Right lobe of liver (tissue), 4 donors: ENCODE data around the gene FGD4.

ENCODE experiments used
- POLR2A ChIP-seq: fragments of 450-650 bp; IDR thresholded peaks from one replicate; pipeline ENCODE4 v1.6.1; 2017; ENCODE audit warnings: antibody characterized with exemption, mild to moderate bottlenecking
- TF ChIP-seq, protein P1 (sequence below), 4 donors: fragments of 200-600 bp in 3 of 4; fragments of 450-650 bp in 1 of 4; IDR thresholded peaks; one replicate each; pipeline versions ENCODE4 v1.5.1 to v1.8.0; 2016 to 2022; ENCODE audit warnings: antibody characterized with exemption in 4 of 4, mild to moderate bottlenecking in 2 of 4
- donor health status: DM: no; HTN: no; CAD: no.
- donor health status: DM: no; HTN: no; CAD: no.
- donor health status: DM: no; HTN: yes; CAD: no.

DNA sequence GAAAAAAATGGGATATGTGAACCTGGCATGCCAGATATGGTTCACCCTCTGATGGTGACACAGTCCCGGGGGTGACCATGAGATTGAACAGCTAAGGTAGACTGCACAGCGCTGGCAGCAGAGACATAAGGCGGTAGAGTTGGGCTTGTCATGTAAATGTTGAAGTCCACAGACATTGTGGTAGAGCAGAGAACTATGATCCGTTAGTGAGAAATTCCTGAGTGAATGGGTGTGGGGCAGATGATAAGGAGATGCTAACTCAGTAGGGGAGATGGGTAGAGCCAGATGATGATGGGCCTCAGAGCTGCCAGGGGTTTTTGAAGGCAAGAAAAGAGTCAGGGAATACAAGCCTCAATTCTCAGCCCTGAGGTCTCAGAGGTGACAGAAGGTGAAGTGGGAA is 228.6 kb downstream of the FGD4 start:
- TF ChIP-seq POLR2A: no peak
- TF ChIP-seq, protein P1, sequence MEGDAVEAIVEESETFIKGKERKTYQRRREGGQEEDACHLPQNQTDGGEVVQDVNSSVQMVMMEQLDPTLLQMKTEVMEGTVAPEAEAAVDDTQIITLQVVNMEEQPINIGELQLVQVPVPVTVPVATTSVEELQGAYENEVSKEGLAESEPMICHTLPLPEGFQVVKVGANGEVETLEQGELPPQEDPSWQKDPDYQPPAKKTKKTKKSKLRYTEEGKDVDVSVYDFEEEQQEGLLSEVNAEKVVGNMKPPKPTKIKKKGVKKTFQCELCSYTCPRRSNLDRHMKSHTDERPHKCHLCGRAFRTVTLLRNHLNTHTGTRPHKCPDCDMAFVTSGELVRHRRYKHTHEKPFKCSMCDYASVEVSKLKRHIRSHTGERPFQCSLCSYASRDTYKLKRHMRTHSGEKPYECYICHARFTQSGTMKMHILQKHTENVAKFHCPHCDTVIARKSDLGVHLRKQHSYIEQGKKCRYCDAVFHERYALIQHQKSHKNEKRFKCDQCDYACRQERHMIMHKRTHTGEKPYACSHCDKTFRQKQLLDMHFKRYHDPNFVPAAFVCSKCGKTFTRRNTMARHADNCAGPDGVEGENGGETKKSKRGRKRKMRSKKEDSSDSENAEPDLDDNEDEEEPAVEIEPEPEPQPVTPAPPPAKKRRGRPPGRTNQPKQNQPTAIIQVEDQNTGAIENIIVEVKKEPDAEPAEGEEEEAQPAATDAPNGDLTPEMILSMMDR (IDR thresholded peaks at IDR 0.05): no peak
